ENCODE results near the gene PTPRN. TPM values are rescaled to one million over a fixed set of nuclear protein-coding genes. Genes with fewer than 3 reads are reported as not detected.

PTPRN gene
- polyA plus RNA-seq, 3 donors, result 0.16 to 0.27 (median 0.17) TPM

DNA sequence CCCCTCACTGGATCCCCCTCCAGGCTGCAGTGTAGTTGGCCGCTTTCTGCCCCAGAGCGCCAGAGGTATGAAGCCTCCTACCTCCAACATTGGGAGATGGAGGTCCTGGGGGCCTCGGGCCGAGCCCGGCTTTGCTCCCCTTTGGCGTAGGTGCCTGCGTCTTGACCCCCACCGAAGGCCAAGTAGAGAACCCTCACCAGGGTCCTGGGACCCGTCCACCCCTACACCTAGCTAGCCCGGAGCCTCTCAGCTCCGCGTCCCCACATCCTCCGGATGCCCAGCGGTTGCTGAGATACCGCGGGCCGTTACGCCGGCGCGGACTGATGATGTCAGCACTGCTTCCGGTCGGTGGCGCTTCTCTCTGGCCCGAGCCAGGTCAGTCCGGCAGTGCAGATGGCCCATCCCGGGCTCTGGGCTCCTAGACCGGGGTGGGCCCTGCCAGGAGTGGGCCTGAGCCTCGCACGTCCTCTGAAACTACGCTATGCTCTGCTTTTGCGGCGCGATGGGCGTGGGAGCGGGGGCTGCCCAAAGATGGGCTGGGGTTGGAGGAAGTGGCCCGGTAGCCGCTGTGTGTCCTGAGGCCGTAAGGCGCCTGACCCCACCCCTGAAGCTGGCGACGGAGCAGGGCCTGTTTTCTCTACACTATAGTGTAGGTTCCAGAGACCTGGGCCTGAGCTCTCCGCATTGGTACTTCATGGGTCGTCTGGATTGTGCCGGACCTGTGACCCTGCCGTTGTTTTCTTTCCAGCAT is 63.9 kb downstream of the PTPRN start, which contains the start of the genes GLB1L and STK16:
GLB1L (minus strand) TSS at position 297 of the 751 bp plus-strand sequence. CDS start 1,871 bp downstream, outside the sequence.
STK16 (plus strand) TSS at position 332 of the 751 bp plus-strand sequence. CDS start 521 bp downstream, outside the sequence.
- DNase-seq, result peak; percentile 93

GRCh38 chr2:219244789-219245147 is 64.4 kb downstream of the PTPRN start:
- DNase-seq, result no peak

DNA sequence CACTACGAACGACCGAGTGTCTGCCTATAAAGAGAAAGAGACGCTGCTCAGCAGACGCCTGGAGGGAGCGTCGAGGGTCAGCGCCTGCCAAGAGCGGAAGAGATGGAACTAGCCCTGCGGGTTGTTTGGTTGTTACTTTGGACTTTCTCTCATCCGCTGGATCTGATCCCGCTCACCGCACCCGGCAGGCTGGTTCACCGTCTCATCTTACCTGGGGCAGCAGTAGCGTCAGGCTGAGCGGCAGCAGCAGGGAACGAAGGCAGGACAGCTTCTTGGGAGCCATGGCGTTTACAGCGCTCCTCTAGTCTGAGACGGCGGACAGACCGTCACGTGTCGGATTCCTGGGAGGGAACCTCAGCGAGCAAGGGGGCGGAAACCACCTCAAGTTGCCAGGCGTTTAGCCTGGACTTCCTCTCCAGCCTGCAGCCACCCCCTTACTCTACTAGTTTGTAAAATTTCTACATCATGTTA is 65.9 kb downstream of the PTPRN start:
- DNase-seq, result no peak

Other genes with a start within 250 kb of the PTPRN start
- gene IHH, start 248.5 kb downstream of the PTPRN start, polyA plus RNA-seq (ENCODE audit: insufficient read length in 3 of 3), result 1 to 10 TPM; 2.0 to 3.2 (median 2.0) TPM
- 10 to 100 TPM; 17.6 to 21.4 (median 19.6) TPM for gene NHEJ1, start 148.6 kb downstream of the PTPRN start, polyA plus RNA-seq (ENCODE audit: insufficient read length in 3 of 3)
- gene SLC23A3, start 139.4 kb downstream of the PTPRN start, polyA plus RNA-seq (ENCODE audit: insufficient read length in 3 of 3), result 10 to 100 TPM; 23.5 to 29.0 (median 25.1) TPM
- gene CNPPD1, start 132.5 kb downstream of the PTPRN start, polyA plus RNA-seq (ENCODE audit: insufficient read length in 3 of 3), result 10 to 100 TPM; 71.7 to 79.7 (median 78.6) TPM
- 100 to 1,000 TPM; 113 to 119 (median 113) TPM for gene RETREG2, start 131.1 kb downstream of the PTPRN start, polyA plus RNA-seq (ENCODE audit: insufficient read length in 3 of 3)
- gene ZFAND2B, start 102.6 kb downstream of the PTPRN start, polyA plus RNA-seq (ENCODE audit: insufficient read length in 3 of 3), result 10 to 100 TPM; 40.9 to 51.8 (median 49.4) TPM
- 10 to 100 TPM; 37.9 to 47.3 (median 44.8) TPM for gene ABCB6, start 90.4 kb downstream of the PTPRN start, polyA plus RNA-seq (ENCODE audit: insufficient read length in 3 of 3)
- 10 to 100 TPM; 45.2 to 48.4 (median 46.3) TPM for gene ATG9A, start 79.8 kb downstream of the PTPRN start, polyA plus RNA-seq (ENCODE audit: insufficient read length in 3 of 3)
- 10 to 100 TPM; 51.3 to 84.1 (median 72.8) TPM for gene ANKZF1, start 79.6 kb downstream of the PTPRN start, polyA plus RNA-seq (ENCODE audit: insufficient read length in 3 of 3)
- gene GLB1L, start 64.0 kb downstream of the PTPRN start, polyA plus RNA-seq (ENCODE audit: insufficient read length in 3 of 3), result 10 to 100 TPM; 17.4 to 28.5 (median 27.1) TPM
- gene STK16, start 63.9 kb downstream of the PTPRN start, polyA plus RNA-seq (ENCODE audit: insufficient read length in 3 of 3), result 10 to 100 TPM; 38.9 to 40.4 (median 39.9) TPM
- gene TUBA4B, start 56.2 kb downstream of the PTPRN start, polyA plus RNA-seq (ENCODE audit: insufficient read length in 3 of 3), result 1 to 10 TPM in 1 of 3 donors, under 1 TPM in 2; 0.89 to 1.1 (median 0.91) TPM
- 10 to 100 TPM; 32.9 to 40.0 (median 33.1) TPM for gene TUBA4A, start 55.5 kb downstream of the PTPRN start, polyA plus RNA-seq (ENCODE audit: insufficient read length in 3 of 3)
- gene DNAJB2, start 30.0 kb downstream of the PTPRN start, polyA plus RNA-seq (ENCODE audit: insufficient read length in 3 of 3), result 10 to 100 TPM; 75.7 to 85.1 (median 79.1) TPM
- gene RESP18, start 23.3 kb upstream of the PTPRN start, polyA plus RNA-seq (ENCODE audit: insufficient read length in 3 of 3), result not detected
- 10 to 100 TPM; 64.4 to 91.2 (median 66.4) TPM for gene DNPEP, start 78.5 kb upstream of the PTPRN start, polyA plus RNA-seq (ENCODE audit: insufficient read length in 3 of 3)
- gene DES, start 109.0 kb upstream of the PTPRN start, polyA plus RNA-seq (ENCODE audit: insufficient read length in 3 of 3), result 1 to 10 TPM; 5.5 to 8.2 (median 6.0) TPM
- 10 to 100 TPM; 13.1 to 16.9 (median 13.5) TPM for gene SPEG, start 125.4 kb upstream of the PTPRN start, polyA plus RNA-seq (ENCODE audit: insufficient read length in 3 of 3)
- 10 to 100 TPM; 35.6 to 40.0 (median 39.0) TPM for gene GMPPA, start 189.5 kb upstream of the PTPRN start, polyA plus RNA-seq (ENCODE audit: insufficient read length in 3 of 3)
- under 1 TPM; 0.12 to 0.21 (median 0.18) TPM for gene ASIC4, start 205.1 kb upstream of the PTPRN start, polyA plus RNA-seq (ENCODE audit: insufficient read length in 3 of 3)
- gene CHPF, start 234.4 kb upstream of the PTPRN start, polyA plus RNA-seq (ENCODE audit: insufficient read length in 3 of 3), result 10 to 100 TPM; 29.3 to 45.3 (median 34.6) TPM
- 1 to 10 TPM; 3.1 to 4.1 (median 3.8) TPM for gene TMEM198, start 234.6 kb upstream of the PTPRN start, polyA plus RNA-seq (ENCODE audit: insufficient read length in 3 of 3)